Colonic mucosa (tissue), 4 donors: ENCODE results near the gene DCST2. TPM values are rescaled to one million over a fixed set of nuclear protein-coding genes. Genes with fewer than 3 reads are reported as not detected.
A peak's percentile ranks its signal among the peaks of the same experiment; 100 is the strongest.

Experiments used
- DNase-seq: peaks from one replicate; pipeline ENCODE4 v3.0.0-alpha.2; 2020
- H3K27ac ChIP-seq: fragments of 200-600 bp; one replicate; pipeline ENCODE4 v1.8.0; 2021
- H3K27me3 ChIP-seq: fragments of 200-600 bp; one replicate; pipeline ENCODE4 v1.8.0; 2021
- H3K36me3 ChIP-seq: fragments of 200-600 bp; one replicate; pipeline ENCODE4 v1.8.0; 2021
- H3K4me1 ChIP-seq: fragments of 200-600 bp; one replicate; pipeline ENCODE4 v1.8.0; 2021; ENCODE audit warnings: mild to moderate bottlenecking
- H3K4me3 ChIP-seq: fragments of 200-600 bp; one replicate; pipeline ENCODE4 v1.8.0; 2021
- H3K9ac ChIP-seq, 2 donors: one replicate each; pipeline ENCODE4 v1.7.0; 2013; ENCODE audit warnings: control low read depth in 2 of 2, low read depth in 2 of 2, low read length in 2 of 2
- H3K9me3 ChIP-seq: fragments of 200-600 bp; one replicate; pipeline ENCODE4 v1.8.0; 2021
- CTCF ChIP-seq: fragments of 200-600 bp; IDR thresholded peaks from one replicate; pipeline ENCODE4 v1.8.0; 2022; ENCODE audit warnings: antibody characterized with exemption, mild to moderate bottlenecking
- intact Hi-C: fragments of 100-400 bp; cut with DNase I; formaldehyde crosslinking; loops from one replicate; pipeline ENCODE4 v1.14.1; 2022
- total RNA-seq, 2 donors: library from RNA; stranded (reverse); fragmentation: NEBNext Ultra II Directional in 1 of 2; extraction: Animal tissue kit (Norgen Biotek cat#: 25700) in 1 of 2; gene quantifications; one replicate each; pipeline ENCODE4 v1.2.1, GENCODE V29; 2021
- donor health status: healthy.
- donor health status: DM: no; HTN: no; CAD: no.
- donor health status: DM: no; HTN: no; CAD: no.

The DCST2 gene
- total RNA-seq, 2 donors from 2014 or later: 1.7 to 1.9 TPM

GRCh38 chr1:155052439-155053395 lies 19.1 kb upstream of the DCST2 start:
- intact Hi-C loops: no loop called here
- peak overlapping the region; percentile 91 for H3K4me3 ChIP-seq

GRCh38 chr1:155051777-155052398 lies 18.3 kb upstream of the DCST2 start:
- Histone ChIP-seq H3K36me3 (peaks cover 8% of the 10 kb centered on the region), H3K9me3 (no peaks in the 10 kb centered on the region), H3K4me3 (peak overlapping the region; percentile 91), H3K27ac (peak overlapping the region; percentile 99), H3K4me1 (peaks cover 12% of the 10 kb centered on the region), H3K9ac (peak overlapping the region; percentile 96 to 98), H3K27me3 (no peaks in the 10 kb centered on the region)
- intact Hi-C loops: no loop called here
- DNase-seq: peak; percentile 77
- no peak for TF ChIP-seq CTCF

More at GRCh38 chr1:155052439-155053395, 19.1 kb upstream of the DCST2 start:
- peak overlapping the region; percentile 96 to 98 for H3K9ac ChIP-seq
- peak overlapping the region; percentile 99 for H3K27ac ChIP-seq
- peak; percentile 59 for DNase-seq
- H3K4me1 ChIP-seq: peaks cover 12% of the 10 kb centered on the region
- peaks cover 8% of the 10 kb centered on the region for H3K36me3 ChIP-seq
- no peaks in the 10 kb centered on the region for H3K27me3 ChIP-seq
- H3K9me3 ChIP-seq: no peaks in the 10 kb centered on the region
- no peak for TF ChIP-seq CTCF

GRCh38 chr1:155051342-155051776 lies 17.8 kb upstream of the DCST2 start:
- no peak for TF ChIP-seq CTCF
- Histone ChIP-seq H3K27me3 (no peaks in the 10 kb centered on the region), H3K4me3 (peak overlapping the region; percentile 91), H3K4me1 (peaks cover 12% of the 10 kb centered on the region), H3K27ac (peak overlapping the region; percentile 99), H3K9me3 (no peaks in the 10 kb centered on the region), H3K36me3 (peaks cover 8% of the 10 kb centered on the region), H3K9ac (peak overlapping the region; percentile 96 to 98)
- intact Hi-C loops: no loop called here
- no peak for DNase-seq

GRCh38 chr1:155050560-155051341 lies 17.2 kb upstream of the DCST2 start, which contains the start of gene ADAM15:
ADAM15 (plus strand) TSS chr1:155051316; CDS start chr1:155051387, 71 bp downstream.
- peak within 1 kb of the TSS; percentile 91 for H3K4me3 ChIP-seq
- H3K27me3 ChIP-seq: no peaks in the 10 kb centered on the region
- intact Hi-C loops: no loop called here
- H3K9me3 ChIP-seq: no peaks in the 10 kb centered on the region
- DNase-seq: peak; percentile 93
- H3K27ac ChIP-seq: peak within 1 kb of the TSS; percentile 99
- H3K36me3 ChIP-seq: peaks cover 8% of the 10 kb centered on the region
- peak; percentile 95 for TF ChIP-seq CTCF
- peaks cover 12% of the 10 kb centered on the region for H3K4me1 ChIP-seq
- peak within 1 kb of the TSS; percentile 96 to 98 for H3K9ac ChIP-seq
